ENCODE results near the gene CALML6.

GRCh38 chr1:1959840-1960479, 44.9 kb downstream of the CALML6 start:
- TF ChIP-seq ESRRA (CRISPR knock-in tag; IDR thresholded peaks at IDR 0.05; ENCODE audit: borderline replicate concordance) (no peak), CTCF (IDR thresholded peaks at IDR 0.05) (peak; percentile 90), ETV6 (CRISPR knock-in tag; IDR thresholded peaks at IDR 0.05) (no peak), SMAD3 (CRISPR knock-in tag; IDR thresholded peaks at IDR 0.05; ENCODE audit: borderline replicate concordance) (no peak), USF2 (CRISPR knock-in tag; IDR thresholded peaks at IDR 0.05) (no peak), TEAD4 (CRISPR knock-in tag; IDR thresholded peaks at IDR 0.05) (no peak), ZNF121 (CRISPR knock-in tag; IDR thresholded peaks at IDR 0.05) (no peak), GABPB1 (CRISPR knock-in tag; IDR thresholded peaks at IDR 0.05) (0 out of 2 replicates have a peak, but pooled peaks have one; percentile 59), ZNF317 (CRISPR knock-in tag; IDR thresholded peaks at IDR 0.05; ENCODE audit: borderline replicate concordance, low read depth) (no peak), GTF2I (CRISPR knock-in tag; conservative IDR thresholded peaks at IDR 0.05) (no peak), PREB (CRISPR knock-in tag; IDR thresholded peaks at IDR 0.05; ENCODE audit: borderline replicate concordance) (no peak), CREB1 (CRISPR knock-in tag; IDR thresholded peaks at IDR 0.05) (0 out of 2 replicates have a peak, but pooled peaks have one; percentile 30), NR2C2 (CRISPR knock-in tag; IDR thresholded peaks at IDR 0.05) (no peak), ATF2 (CRISPR knock-in tag; IDR thresholded peaks at IDR 0.05; ENCODE audit: borderline replicate concordance, low read depth) (no peak)
